SJCRH30 (cell line): ENCODE results near the gene PCBP3. TPM values are rescaled to one million over a fixed set of nuclear protein-coding genes. Genes with fewer than 3 reads are reported as not detected.

Experiments used
- DNase-seq, 2 experiments: peaks; one replicate each; pipeline ENCODE4 v3.0.0-alpha.2; 2015 to 2020
- H3K27ac ChIP-seq: fragments of 250-450 bp; sonication (Bioruptor Pico); 2 replicates; pipeline ENCODE4 v1.5.1; 2020; ENCODE audit warnings: mild to moderate bottlenecking, moderate library complexity
- H3K27me3 ChIP-seq: fragments of 250-450 bp; sonication (Bioruptor Pico); 2 replicates; pipeline ENCODE4 v1.5.1; 2020; ENCODE audit warnings: mild to moderate bottlenecking, moderate library complexity
- H3K36me3 ChIP-seq: fragments of 250-450 bp; sonication (Bioruptor Pico); 2 replicates; pipeline ENCODE4 v1.5.1; 2020; ENCODE audit warnings: mild to moderate bottlenecking, moderate library complexity
- H3K4me1 ChIP-seq: fragments of 250-450 bp; sonication (Bioruptor Pico); 2 replicates; pipeline ENCODE4 v1.5.1; 2020; ENCODE audit warnings: mild to moderate bottlenecking, moderate library complexity
- H3K4me3 ChIP-seq: fragments of 250-450 bp; sonication (Bioruptor Pico); 2 replicates; pipeline ENCODE4 v1.5.1; 2020; ENCODE audit warnings: mild to moderate bottlenecking, moderate library complexity
- H3K9me3 ChIP-seq: fragments of 250-450 bp; sonication (Bioruptor Pico); replicated peaks from 2 replicates; pipeline ENCODE4 v1.5.1; 2020; ENCODE audit warnings: mild to moderate bottlenecking, moderate library complexity
- total RNA-seq: library from RNA; depleted of rRNA; stranded (reverse); fragments of >200 nt; shearing (Covaris generic); gene quantifications from 2 replicates; pipeline ENCODE4 v1.2.3, GENCODE V29; 2014

Gene PCBP3
- total RNA-seq, 1 experiment from 2014 or later, result not detected

- Histone ChIP-seq H3K36me3 (no peaks in the 10 kb centered on the region), H3K4me1 (peaks cover 3% of the 10 kb centered on the region; the same call in 1 of the 2 replicates), H3K27ac (no peak overlapping the region), H3K9me3 (no peaks in the 10 kb centered on the region), H3K27me3 (peaks cover 4% of the 10 kb centered on the region), H3K4me3 (no peak overlapping the region)
- no peak for DNase-seq
These were observed 179.0 kb downstream of the PCBP3 start for GRCh38 chr21:45822429-45823099.

DNA sequence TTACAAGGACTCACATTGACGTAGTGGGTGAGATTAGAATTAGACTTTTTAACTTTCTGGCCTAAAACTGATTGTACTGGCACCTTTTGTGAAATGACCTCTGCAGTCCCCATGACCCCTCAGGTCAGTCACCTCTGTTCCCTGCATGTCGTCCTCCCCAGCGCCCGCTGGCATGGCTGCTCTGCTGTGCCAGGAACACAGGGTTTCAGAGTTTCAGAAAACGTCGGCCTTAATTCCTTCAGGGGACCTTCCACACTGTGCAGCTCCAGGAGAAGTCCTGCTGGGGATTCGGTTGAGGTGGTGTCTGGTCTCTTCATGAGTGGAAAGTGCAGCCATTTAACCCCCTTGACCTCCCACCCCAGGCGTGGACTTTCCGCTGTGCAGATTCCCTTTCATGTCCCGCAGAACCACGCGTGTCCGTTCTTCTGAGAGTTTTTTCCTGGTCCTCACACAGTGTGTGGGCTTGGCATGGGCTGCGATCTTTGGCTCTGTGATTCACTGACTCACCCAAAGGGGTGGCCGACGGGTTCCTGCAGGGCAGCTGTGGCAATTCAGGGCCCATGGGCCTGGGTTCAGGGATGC is 179.7 kb downstream of the PCBP3 start:
- Histone ChIP-seq H3K9me3 (no peaks in the 10 kb centered on the region), H3K27ac (no peak overlapping the region), H3K27me3 (peaks cover 7% of the 10 kb centered on the region), H3K4me3 (no peak overlapping the region), H3K36me3 (no peaks in the 10 kb centered on the region), H3K4me1 (peaks cover 3% of the 10 kb centered on the region; the same call in 1 of the 2 replicates)
- DNase-seq, result no peak

- Histone ChIP-seq H3K4me1 (0 out of 2 replicates have a peak, but pooled peaks cover 3% of the 10 kb centered on the region), H3K27me3 (peaks cover 12% of the 10 kb centered on the region), H3K4me3 (no peak overlapping the region), H3K36me3 (no peaks in the 10 kb centered on the region), H3K9me3 (no peaks in the 10 kb centered on the region), H3K27ac (no peak overlapping the region)
- no peak for DNase-seq
These were observed 181.2 kb downstream of the PCBP3 start for GRCh38 chr21:45824546-45825215.

GRCh38 chr21:45825219-45825618 is 181.7 kb downstream of the PCBP3 start:
- DNase-seq, result no peak
- H3K27me3 ChIP-seq, result peaks cover 14% of the 10 kb centered on the region
- H3K36me3 ChIP-seq, result no peaks in the 10 kb centered on the region
- no peaks in the 10 kb centered on the region for H3K9me3 ChIP-seq
- no peak overlapping the region for H3K27ac ChIP-seq
- H3K4me1 ChIP-seq, result 0 out of 2 replicates have a peak, but pooled peaks cover 2% of the 10 kb centered on the region
- H3K4me3 ChIP-seq, result no peak overlapping the region

GRCh38 chr21:45826676-45827301 is 183.3 kb downstream of the PCBP3 start:
- DNase-seq, result no peak
- no peaks in the 10 kb centered on the region for H3K36me3 ChIP-seq
- H3K4me1 ChIP-seq, result no peaks in the 10 kb centered on the region
- no peak overlapping the region for H3K4me3 ChIP-seq
- H3K27ac ChIP-seq, result no peak overlapping the region
- no peaks in the 10 kb centered on the region for H3K9me3 ChIP-seq
- H3K27me3 ChIP-seq, result peaks cover 16% of the 10 kb centered on the region

DNA sequence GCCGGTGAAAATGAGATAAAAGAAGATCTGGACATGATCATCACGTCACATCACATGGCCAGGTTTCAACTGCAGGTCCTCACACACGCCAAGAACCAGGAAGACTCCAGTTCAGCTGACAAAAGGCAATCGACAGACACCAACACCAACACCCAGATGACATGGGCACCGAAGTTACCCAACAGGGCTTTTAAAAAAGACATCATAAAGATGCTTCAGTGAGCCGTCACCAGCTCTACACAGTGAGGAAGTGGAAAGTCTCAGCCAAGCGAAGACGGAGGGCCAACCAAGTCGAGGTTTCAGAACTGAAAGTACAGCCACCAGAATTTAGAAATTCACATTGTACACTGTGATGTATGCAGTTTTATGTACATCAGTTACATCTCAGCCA is 183.8 kb downstream of the PCBP3 start:
- H3K4me1 ChIP-seq, result no peaks in the 10 kb centered on the region
- H3K27ac ChIP-seq, result no peak overlapping the region
- no peaks in the 10 kb centered on the region for H3K36me3 ChIP-seq
- no peak overlapping the region for H3K4me3 ChIP-seq
- H3K27me3 ChIP-seq, result peaks cover 16% of the 10 kb centered on the region
- no peaks in the 10 kb centered on the region for H3K9me3 ChIP-seq
- DNase-seq, result no peak

DNA sequence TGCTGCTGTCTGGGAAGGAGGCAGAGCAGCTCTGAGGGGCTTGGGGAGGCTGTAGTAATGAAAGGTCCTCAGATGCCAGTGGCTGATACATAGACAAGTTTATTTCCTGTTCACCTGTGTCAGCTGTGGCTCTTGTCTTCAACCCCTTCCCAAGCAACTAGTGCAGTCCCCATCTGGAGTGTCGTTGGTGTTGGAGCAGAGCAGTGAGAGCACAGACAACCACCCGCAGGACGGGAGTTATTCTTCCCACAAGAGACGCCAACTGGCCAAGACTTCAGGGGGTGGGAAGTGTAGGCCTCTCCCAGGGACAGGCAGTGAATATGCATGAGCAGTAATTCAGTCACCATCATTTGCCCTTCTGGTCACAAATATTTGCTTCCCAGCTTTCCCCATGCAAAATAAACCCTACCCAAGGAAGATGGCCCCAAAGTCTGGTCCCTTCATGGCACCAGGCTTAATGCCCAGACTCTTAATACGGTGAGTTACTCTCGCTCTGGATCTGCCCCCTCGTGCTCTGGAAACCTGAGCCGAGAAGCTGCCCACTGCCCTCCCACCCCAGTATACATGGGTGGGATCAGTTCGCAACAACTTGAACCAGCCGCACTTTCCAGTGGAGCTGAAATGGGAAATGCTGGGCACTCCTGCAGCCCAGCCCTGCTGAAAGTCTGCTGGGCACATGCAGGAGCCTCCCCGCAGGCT is 184.5 kb downstream of the PCBP3 start:
- no peak for DNase-seq
- Histone ChIP-seq H3K27me3 (peaks cover 16% of the 10 kb centered on the region), H3K27ac (no peak overlapping the region), H3K4me3 (no peak overlapping the region), H3K36me3 (no peaks in the 10 kb centered on the region), H3K4me1 (no peaks in the 10 kb centered on the region), H3K9me3 (no peaks in the 10 kb centered on the region)

DNA sequence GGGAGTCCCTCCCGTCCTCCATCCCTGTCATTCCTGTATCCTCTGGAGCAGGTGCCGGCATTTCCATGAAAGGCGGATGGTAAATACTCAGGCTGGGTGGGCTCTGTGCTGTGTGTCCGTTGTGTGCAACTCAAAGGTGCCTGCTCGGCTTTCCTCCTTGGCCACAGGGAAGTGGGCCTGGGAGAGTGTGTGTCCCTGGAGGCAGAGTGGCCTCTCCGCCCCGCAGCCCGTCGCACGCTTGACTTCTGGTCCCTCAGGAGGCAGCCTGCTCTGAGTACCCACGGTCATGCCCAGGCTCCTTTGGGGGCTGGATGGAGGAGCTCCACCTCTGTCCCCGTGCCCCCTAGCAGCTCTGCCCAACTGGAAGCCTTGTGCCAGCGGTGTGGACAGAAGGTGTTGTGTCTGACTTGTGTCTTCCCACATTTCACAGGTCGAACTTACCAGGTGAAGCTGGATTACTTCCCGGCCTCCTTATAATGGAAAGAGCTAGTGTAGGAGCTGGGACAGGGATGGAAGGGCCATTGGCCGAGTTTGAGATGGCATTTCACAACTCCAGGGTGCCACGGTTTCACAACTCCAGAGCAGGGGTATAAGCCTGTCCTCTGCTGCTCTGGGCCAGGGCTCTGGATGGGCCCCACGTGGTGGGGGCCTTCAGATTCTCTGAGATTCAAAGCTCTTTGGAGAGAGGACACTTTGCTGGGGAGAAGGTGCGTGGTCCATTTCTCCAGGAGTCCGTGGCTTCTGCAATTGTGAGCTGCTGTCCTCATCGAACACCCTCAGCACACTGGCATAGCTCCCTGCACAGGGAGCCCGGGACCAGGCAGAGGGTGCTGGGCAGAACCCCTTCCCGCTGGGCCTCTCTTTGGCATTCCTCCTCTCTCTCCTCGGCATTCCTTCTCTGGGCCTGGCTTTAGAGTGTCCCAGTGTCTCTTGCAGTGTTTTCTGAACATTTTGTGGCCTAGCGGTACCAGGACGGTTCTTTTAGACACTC is 185.3 kb downstream of the PCBP3 start:
- no peaks in the 10 kb centered on the region for H3K36me3 ChIP-seq
- no peak for DNase-seq
- H3K27ac ChIP-seq, result no peak overlapping the region
- no peaks in the 10 kb centered on the region for H3K4me1 ChIP-seq
- peaks cover 16% of the 10 kb centered on the region for H3K27me3 ChIP-seq
- no peak overlapping the region for H3K4me3 ChIP-seq
- no peaks in the 10 kb centered on the region for H3K9me3 ChIP-seq

DNA sequence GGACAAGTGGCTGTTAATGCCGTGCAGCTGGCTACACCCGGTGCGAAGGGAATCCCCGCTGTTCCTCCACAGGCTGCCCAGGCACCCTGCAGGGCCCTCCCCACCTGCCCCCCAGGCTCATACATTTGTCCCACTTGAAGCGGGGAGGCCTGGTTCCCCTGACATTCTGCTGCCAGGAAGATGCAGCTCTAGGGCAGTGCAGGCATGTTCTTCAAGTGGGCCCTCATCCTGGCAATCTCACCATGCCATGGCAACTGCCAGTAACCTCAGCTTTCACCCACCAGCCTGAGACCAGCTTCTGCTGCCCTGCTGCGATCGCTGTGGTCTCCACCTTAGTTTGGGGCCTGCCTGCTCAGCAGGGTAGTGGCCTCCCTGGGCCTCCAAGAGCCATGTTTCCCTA is 186.1 kb downstream of the PCBP3 start:
- Histone ChIP-seq H3K36me3 (no peaks in the 10 kb centered on the region), H3K27me3 (peaks cover 12% of the 10 kb centered on the region), H3K9me3 (no peaks in the 10 kb centered on the region), H3K4me1 (no peaks in the 10 kb centered on the region), H3K4me3 (no peak overlapping the region), H3K27ac (no peak overlapping the region)
- DNase-seq, result no peak

DNA sequence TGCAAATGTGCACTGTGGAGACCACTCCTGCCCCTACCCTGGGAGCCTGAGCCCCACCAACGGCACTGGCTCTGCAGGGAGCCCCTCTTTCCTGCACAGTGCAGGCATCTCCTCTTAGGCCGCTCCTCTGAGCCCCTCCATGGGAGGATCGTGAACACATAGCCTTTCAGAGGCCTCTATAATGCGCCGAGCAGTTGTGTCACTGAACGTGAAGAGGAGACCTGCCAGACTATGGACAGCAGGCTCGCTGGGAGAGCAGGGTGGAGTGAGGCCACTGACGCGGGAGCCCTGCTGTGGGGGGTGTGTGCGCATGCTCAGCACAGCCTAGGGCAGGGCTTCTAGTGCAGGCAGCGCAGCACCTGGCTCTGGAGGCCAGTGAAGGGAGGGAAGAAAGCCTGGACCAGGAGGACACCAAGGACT is 186.7 kb downstream of the PCBP3 start:
- DNase-seq, result no peak

DNA sequence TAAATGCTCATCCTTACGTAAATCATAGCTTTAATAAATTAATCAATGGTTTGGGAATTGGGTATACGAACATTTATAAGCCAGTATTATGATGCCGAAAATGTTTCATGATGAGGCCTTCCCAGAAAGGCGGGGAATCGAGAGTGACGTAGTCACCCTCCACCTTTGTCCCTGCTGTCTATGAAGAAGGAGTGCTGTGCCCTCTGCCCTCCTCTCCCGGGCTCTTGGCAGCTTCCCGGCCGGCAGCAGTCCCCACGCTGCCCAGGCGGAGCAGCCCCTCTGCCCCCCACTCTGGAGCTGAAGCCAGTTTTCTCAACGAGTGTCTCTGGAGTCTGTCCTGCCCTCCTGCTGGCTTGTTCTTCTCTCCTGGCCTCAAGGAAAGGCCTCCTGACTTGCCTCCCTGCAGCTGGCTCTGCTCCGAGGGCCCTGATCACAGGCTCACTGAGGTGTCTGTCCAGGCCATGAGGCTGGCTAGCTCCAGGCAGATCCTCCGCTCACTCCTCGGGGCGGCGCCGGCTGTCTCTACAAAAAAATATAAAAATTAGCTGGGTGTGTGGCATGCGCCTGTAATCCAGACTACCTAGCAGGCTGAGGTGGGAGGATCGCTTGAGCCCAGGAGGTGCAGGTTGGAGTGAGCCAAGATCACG is 187.3 kb downstream of the PCBP3 start:
- no peaks in the 10 kb centered on the region for H3K4me1 ChIP-seq
- H3K36me3 ChIP-seq, result no peaks in the 10 kb centered on the region
- H3K27me3 ChIP-seq, result peaks cover 12% of the 10 kb centered on the region; the same call in 1 of the 2 replicates
- no peak overlapping the region for H3K27ac ChIP-seq
- H3K4me3 ChIP-seq, result no peak overlapping the region
- no peaks in the 10 kb centered on the region for H3K9me3 ChIP-seq
- no peak for DNase-seq

More for the DNA sequence above, 186.7 kb downstream of the PCBP3 start:
- no peaks in the 10 kb centered on the region for H3K9me3 ChIP-seq
- no peaks in the 10 kb centered on the region for H3K36me3 ChIP-seq
- no peaks in the 10 kb centered on the region for H3K4me1 ChIP-seq
- peaks cover 12% of the 10 kb centered on the region for H3K27me3 ChIP-seq
- no peak overlapping the region for H3K4me3 ChIP-seq
- H3K27ac ChIP-seq, result no peak overlapping the region

DNA sequence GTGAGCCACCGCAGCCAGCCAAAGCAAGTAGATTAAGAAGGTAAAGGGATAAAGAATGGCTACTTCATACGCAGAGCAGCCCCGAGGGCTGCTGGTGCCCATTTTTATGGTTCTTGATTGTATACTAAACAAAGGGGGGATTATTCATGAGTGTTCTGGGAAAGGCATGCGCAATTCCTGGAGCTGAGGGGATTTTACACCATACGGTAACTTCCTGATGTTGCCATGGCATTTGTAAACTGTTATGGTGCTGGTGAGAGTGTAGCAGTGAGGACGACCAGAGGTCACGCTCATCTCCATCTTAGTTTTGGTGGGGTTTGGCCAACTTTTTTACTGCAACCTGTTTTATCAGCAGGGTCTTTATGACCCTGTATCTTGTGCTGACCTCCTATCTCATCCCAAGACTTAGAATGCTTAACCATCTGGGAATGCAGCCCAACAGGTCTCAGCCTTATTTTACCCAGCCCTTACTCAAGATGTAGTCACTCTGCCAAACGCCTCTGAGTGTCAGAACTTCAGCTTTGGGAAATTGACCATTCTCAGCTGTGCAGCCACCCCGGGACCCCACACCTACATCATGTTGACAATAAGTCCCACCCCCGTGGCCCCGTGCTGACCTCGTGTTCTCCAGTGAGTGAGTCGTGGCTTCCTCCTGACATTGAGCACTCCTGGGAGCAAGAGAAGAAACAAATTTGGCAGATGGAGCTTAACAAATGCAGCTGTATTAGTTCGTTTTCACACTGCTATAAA is 188.6 kb downstream of the PCBP3 start:
- no peaks in the 10 kb centered on the region for H3K9me3 ChIP-seq
- no peaks in the 10 kb centered on the region for H3K36me3 ChIP-seq
- no peaks in the 10 kb centered on the region for H3K4me1 ChIP-seq
- H3K27me3 ChIP-seq, result peaks cover 12% of the 10 kb centered on the region; the same call in 1 of the 2 replicates
- H3K4me3 ChIP-seq, result no peak overlapping the region
- DNase-seq, result no peak
- H3K27ac ChIP-seq, result no peak overlapping the region
